Breast epithelium (tissue), 3 donors: ENCODE measurements around the gene HNF4A.

Source experiments
- POLR2A ChIP-seq: fragments of 450-650 bp; IDR thresholded peaks from one replicate; pipeline ENCODE4 v1.6.1; 2016; ENCODE audit warnings: antibody characterized with exemption, mild to moderate bottlenecking, moderate library complexity
- TF ChIP-seq, protein P1 (sequence below), 3 donors: fragments of 450-650 bp; IDR thresholded peaks; one replicate each; pipeline ENCODE4 v1.5.1; 2016 to 2017; ENCODE audit warnings: antibody characterized with exemption in 3 of 3, mild to moderate bottlenecking in 3 of 3, moderate library complexity in 3 of 3

DNA sequence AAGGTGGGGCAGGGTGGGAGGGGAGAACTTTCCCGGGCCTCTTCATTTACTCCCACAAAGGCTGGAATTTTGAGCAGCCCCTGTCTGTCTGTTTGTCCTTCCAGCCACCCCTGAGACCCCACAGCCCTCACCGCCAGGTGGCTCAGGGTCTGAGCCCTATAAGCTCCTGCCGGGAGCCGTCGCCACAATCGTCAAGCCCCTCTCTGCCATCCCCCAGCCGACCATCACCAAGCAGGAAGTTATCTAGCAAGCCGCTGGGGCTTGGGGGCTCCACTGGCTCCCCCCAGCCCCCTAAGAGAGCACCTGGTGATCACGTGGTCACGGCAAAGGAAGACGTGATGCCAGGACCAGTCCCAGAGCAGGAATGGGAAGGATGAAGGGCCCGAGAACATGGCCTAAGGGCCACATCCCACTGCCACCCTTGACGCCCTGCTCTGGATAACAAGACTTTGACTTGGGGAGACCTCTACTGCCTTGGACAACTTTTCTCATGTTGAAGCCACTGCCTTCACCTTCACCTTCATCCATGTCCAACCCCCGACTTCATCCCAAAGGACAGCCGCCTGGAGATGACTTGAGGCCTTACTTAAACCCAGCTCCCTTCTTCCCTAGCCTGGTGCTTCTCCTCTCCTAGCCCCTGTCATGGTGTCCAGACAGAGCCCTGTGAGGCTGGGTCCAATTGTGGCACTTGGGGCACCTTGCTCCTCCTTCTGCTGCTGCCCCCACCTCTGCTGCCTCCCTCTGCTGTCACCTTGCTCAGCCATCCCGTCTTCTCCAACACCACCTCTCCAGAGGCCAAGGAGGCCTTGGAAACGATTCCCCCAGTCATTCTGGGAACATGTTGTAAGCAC is 74.1 kb downstream of the HNF4A start:
- TF ChIP-seq, protein P1, sequence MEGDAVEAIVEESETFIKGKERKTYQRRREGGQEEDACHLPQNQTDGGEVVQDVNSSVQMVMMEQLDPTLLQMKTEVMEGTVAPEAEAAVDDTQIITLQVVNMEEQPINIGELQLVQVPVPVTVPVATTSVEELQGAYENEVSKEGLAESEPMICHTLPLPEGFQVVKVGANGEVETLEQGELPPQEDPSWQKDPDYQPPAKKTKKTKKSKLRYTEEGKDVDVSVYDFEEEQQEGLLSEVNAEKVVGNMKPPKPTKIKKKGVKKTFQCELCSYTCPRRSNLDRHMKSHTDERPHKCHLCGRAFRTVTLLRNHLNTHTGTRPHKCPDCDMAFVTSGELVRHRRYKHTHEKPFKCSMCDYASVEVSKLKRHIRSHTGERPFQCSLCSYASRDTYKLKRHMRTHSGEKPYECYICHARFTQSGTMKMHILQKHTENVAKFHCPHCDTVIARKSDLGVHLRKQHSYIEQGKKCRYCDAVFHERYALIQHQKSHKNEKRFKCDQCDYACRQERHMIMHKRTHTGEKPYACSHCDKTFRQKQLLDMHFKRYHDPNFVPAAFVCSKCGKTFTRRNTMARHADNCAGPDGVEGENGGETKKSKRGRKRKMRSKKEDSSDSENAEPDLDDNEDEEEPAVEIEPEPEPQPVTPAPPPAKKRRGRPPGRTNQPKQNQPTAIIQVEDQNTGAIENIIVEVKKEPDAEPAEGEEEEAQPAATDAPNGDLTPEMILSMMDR (IDR thresholded peaks at IDR 0.05) = no peak
- no peak for TF ChIP-seq POLR2A
